Epithelial cell of esophagus (primary cell): Measurements from ENCODE around the gene PLXNA2.

Experiments
- DNase-seq: peaks from one replicate; pipeline ENCODE4 v3.0.0; 2010; ENCODE audit warnings: low read depth
- H3K4me3 ChIP-seq: 2 replicates; pipeline ENCODE4 v1.5.1; 2011; ENCODE audit warnings: mild to moderate bottlenecking, low read length, control low read depth
- CTCF ChIP-seq: IDR thresholded peaks from 2 replicates; pipeline ENCODE4 v1.5.1; 2011; ENCODE audit warnings: low read depth, mild to moderate bottlenecking, low read length, control low read depth, inconsistent platforms; ENCODE audit not compliant: insufficient read depth; ENCODE audit errors: missing control alignments

The PLXNA2 gene

GRCh38 chr1:208265122-208265469 is 20.9 kb upstream of the PLXNA2 start:
- no peak for DNase-seq

GRCh38 chr1:208264469-208265121 is 20.4 kb upstream of the PLXNA2 start:
- no peak for DNase-seq
- no peak overlapping the region for H3K4me3 ChIP-seq
- no peak for TF ChIP-seq CTCF

More at GRCh38 chr1:208265122-208265469, 20.9 kb upstream of the PLXNA2 start:
- no peak overlapping the region for H3K4me3 ChIP-seq
- TF ChIP-seq CTCF = no peak

- TF ChIP-seq CTCF = no peak
- H3K4me3 ChIP-seq = no peak overlapping the region
- DNase-seq = no peak
These were observed 17.7 kb upstream of the PLXNA2 start for GRCh38 chr1:208261874-208262273.

GRCh38 chr1:208258277-208258676 is 14.1 kb upstream of the PLXNA2 start:
- no peak overlapping the region for H3K4me3 ChIP-seq
- no peak for DNase-seq
- no peak for TF ChIP-seq CTCF

GRCh38 chr1:208257351-208257750 is 13.2 kb upstream of the PLXNA2 start:
- no peak overlapping the region for H3K4me3 ChIP-seq
- no peak for DNase-seq
- no peak for TF ChIP-seq CTCF

GRCh38 chr1:208256556-208256955 is 12.4 kb upstream of the PLXNA2 start:
- TF ChIP-seq CTCF = no peak
- H3K4me3 ChIP-seq = no peak overlapping the region

GRCh38 chr1:208256091-208256490 is 11.9 kb upstream of the PLXNA2 start:
- DNase-seq = no peak
- H3K4me3 ChIP-seq = no peak overlapping the region
- TF ChIP-seq CTCF = no peak

More at GRCh38 chr1:208256556-208256955, 12.4 kb upstream of the PLXNA2 start:
- DNase-seq = no peak
